ENCODE data around the gene PHF12. TPM values are rescaled to one million over a fixed set of nuclear protein-coding genes. Genes with fewer than 3 reads are reported as not detected.

The PHF12 gene
- total and polyA plus RNA-seq, 2 of the 13 experiments (the other 11 are each of a cell fraction or from before 2014, with no cell fraction given) = 9.8 to 17.1 TPM

DNA sequence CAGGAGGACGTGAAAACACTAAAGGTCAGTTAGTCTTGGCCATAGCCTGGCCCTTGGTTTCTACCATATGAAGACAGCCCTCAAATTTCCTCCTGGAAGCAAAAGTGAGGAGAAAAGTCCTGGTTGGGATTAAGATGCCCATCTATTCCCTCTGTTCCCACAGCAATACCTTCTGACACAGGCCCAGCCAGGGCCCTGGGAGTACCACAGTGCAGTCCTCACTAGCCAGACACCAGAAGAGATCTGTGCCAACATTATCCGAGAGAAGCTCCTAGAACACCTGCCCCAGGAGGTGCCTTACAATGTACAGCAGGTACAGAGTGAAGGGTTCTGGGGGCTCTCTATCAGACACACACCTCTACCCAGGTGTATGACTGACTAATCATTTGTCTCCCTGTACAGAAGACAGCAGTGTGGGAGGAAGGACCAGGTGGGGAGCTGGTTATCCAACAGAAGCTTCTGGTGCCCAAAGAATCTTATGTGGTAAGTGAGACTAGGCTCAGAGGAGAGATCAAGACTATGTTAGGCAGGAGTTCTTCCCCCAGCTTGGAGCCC, 92.4 kb downstream of the PHF12 start:
- no TSS peak for BruUV-seq (replicated peaks)
- Histone ChIP-seq H3K4me3 (replicated peaks in 1 of 3; ENCODE audit: insufficient read depth in 1 of 3, low read depth in 2 of 3, low read length in 3 of 3) (no peak overlapping the region), H3K9ac (ENCODE audit: insufficient read depth, low read depth, low read length) (no peak overlapping the region), H3K4me1 (ENCODE audit: insufficient read depth, low read length) (peaks cover 23% of the 10 kb centered on the region), H3K79me2 (ENCODE audit: insufficient read depth, low read length) (peaks cover 18% of the 10 kb centered on the region), H3K4me2 (ENCODE audit: low read depth, low read length) (no peak overlapping the region), H3K27me3 (ENCODE audit: control insufficient read depth in 1 of 2, insufficient read depth in 2 of 2, low read length in 2 of 2) (peaks cover 0 to 2% of the 10 kb centered on the region in 2 experiments; a peak in 1 of 5 replicates), H3K36me3 (replicated peaks in 1 of 2; ENCODE audit: control insufficient read depth in 1 of 2, insufficient read depth in 2 of 2, low read length in 2 of 2) (peaks cover 19 to 29% of the 10 kb centered on the region in 2 experiments; a peak in 4 of 5 replicates), H4K20me1 (ENCODE audit: insufficient read depth, low read length) (no peaks in the 10 kb centered on the region), H3K27ac (ENCODE audit: extremely low read length, insufficient read depth, low read length) (no peak overlapping the region), H2AFZ (ENCODE audit: low read length) (no peak overlapping the region), H3K9me3 (ENCODE audit: low read length) (no peaks in the 10 kb centered on the region)
- ChIA-PET CTCF (ENCODE audit: low intra/inter-chr PET ratio, low total read pairs) (no interaction called here), POLR2A (no interaction called here)
- ATAC-seq = no peak
- in situ Hi-C loops (cut with HindIII; ENCODE audit: extremely low pct_ligation_motif_present, low pct_unique_long_range_greater_than_20kb) = no loop called here
- intact Hi-C loops (cut with micrococcal nuclease; ENCODE audit: unreplicated experiment) = no loop called here
- WGBS (ENCODE audit: low lambda C conversion rate) = 83% methylated on average over 2 of the region's 2 CpGs
- TF ChIP-seq ZNF883 (CRISPR knock-in tag; IDR thresholded peaks at IDR 0.05; ENCODE audit: not compliant biosample characterization) = no peak
- TF ChIP-seq KDM2A (CRISPR knock-in tag; IDR thresholded peaks at IDR 0.05; ENCODE audit: borderline replicate concordance, low read depth) = no peak
- no peak for TF ChIP-seq PHB2 (IDR thresholded peaks at IDR 0.05; ENCODE audit: partially characterized antibody)
- no peak for TF ChIP-seq ZBTB38 (CRISPR knock-in tag; IDR thresholded peaks at IDR 0.05)
- TF ChIP-seq ZNF329 (CRISPR knock-in tag; IDR thresholded peaks at IDR 0.05; ENCODE audit: low read depth) = no peak
- TF ChIP-seq ZBTB34 (CRISPR knock-in tag; IDR thresholded peaks at IDR 0.05) = no peak
- TF ChIP-seq ATRX (CRISPR knock-in tag; IDR thresholded peaks at IDR 0.05; ENCODE audit: borderline replicate concordance) = no peak
- no peak for TF ChIP-seq PHF20 (CRISPR knock-in tag; IDR thresholded peaks at IDR 0.05)
- no peak for TF ChIP-seq MTA1 (CRISPR knock-in tag; IDR thresholded peaks at IDR 0.05; ENCODE audit: borderline replicate concordance)
- DNase-seq (ENCODE audit: low spot score) = no peak
- FAIRE-seq = no peak
